ENCODE data around the gene ANHX.
A peak's percentile ranks its signal among the peaks of the same experiment; 100 is the strongest.

Gene ANHX

DNA sequence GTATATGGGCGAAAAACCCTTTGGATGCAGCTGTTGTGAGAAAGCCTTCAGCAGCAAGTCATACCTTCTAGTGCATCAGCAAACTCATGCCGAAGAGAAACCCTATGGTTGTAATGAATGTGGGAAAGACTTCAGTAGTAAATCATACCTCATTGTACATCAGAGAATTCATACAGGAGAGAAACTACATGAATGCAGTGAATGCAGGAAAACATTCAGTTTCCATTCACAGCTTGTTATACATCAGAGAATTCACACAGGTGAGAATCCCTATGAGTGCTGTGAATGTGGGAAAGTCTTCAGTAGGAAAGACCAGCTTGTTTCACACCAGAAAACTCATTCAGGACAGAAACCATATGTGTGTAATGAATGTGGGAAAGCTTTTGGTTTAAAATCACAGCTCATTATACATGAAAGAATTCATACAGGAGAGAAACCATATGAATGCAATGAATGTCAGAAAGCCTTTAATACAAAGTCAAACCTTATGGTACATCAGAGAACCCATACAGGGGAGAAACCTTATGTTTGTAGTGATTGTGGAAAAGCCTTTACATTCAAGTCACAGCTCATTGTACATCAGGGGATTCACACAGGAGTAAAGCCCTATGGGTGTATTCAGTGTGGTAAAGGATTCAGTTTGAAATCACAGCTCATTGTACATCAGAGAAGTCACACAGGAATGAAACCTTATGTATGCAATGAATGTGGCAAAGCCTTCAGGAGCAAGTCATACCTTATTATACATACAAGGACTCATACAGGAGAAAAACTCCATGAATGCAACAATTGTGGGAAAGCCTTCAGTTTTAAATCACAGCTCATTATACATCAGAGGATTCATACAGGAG is 33.0 kb downstream of the ANHX start:
- no peak for DNase-seq

GRCh38 chr12:133201888-133202287 is 33.8 kb downstream of the ANHX start:
- DNase-seq = no peak

DNA sequence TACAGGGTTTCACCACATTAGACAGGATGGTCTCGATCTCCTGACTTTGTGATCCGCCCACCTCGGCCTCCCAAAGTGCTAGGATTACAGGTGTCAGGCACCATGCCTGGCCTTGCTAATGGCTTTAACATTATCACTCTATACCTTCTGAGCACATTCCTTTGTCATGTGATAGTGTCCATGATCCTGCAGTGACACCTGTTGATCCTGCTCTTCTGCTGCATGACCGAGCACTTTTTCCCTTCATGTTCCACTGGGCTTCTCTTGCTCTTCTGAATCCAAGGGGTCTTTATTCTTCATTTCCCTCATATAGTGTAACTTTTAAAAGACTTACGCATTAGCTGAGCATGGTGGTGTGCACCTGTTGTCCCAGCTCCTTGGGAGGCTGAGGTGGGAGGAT is 42.8 kb downstream of the ANHX start:
- no peak for DNase-seq

- no peak for DNase-seq
Measured at GRCh38 chr12:133190176-133190575, 45.5 kb downstream of the ANHX start.

GRCh38 chr12:133181238-133181959 is 54.3 kb downstream of the ANHX start, which contains the start of gene ZNF268:
ZNF268 (plus strand) TSS chr12:133181495; CDS start chr12:133181998, 503 bp downstream.
- DNase-seq = peak; percentile 84 to 85

DNA sequence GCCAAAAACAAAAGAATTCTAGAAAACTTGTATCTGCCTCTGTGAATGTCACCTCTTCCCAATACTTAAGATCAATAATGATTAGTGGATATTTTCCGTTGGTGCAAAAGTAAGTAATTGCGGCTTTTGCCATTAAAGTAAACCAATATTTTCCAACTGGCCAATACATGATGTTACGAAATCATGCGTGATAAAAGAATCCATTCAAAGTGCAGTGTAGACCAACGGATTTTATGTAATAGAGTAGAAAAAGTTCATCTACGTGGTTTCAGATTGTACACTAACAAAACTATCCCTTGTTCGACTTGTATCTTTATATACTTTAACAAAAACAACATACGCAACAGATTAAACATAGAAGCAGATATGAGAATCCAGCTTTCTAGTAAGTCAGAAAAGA is 55.0 kb downstream of the ANHX start:
- DNase-seq = no peak

- DNase-seq = no peak
Measured at GRCh38 chr12:133174901-133175300, 60.8 kb downstream of the ANHX start.

DNA sequence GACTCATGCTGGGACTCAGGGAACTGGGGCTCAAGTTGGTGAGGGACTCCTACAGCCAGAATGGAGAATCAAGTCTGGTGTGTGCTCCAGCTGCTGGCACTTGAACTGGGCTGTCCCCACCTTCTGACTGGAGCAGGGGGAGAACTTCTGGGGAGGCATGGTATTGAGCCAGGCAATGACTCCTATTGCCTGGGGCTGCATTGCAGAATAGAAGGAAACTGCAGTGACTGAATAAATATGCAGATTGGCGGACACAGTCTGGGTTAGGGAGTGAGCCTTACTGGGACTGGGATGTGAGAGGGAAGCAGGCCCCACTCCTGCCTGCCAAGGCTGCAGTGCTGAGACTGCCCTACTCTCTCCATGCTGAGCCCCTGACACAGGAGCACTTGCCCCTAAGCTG is 63.2 kb downstream of the ANHX start:
- no peak for DNase-seq
